B cell (primary cell): ENCODE results near the gene MAP1LC3B2.

ENCODE experiments used
- CTCF ChIP-seq: fragments of 200-600 bp; IDR thresholded peaks from one replicate; pipeline ENCODE4 v1.8.0; 2022; ENCODE audit warnings: antibody characterized with exemption, mild to moderate bottlenecking
- EZH2 ChIP-seq: IDR thresholded peaks from 2 replicates; pipeline ENCODE4 v1.6.1; 2012; ENCODE audit warnings: borderline replicate concordance, low read depth, mild to moderate bottlenecking, moderate library complexity, low read length; ENCODE audit not compliant: insufficient read depth, poor library complexity, severe bottlenecking

GRCh38 chr12:116587270-116587669, 28.1 kb downstream of the MAP1LC3B2 start:
- no peak for TF ChIP-seq CTCF
- no peak for TF ChIP-seq EZH2
